GM10266 (cell line): ENCODE results near the gene KIAA1217.

ENCODE experiments used
- DNase-seq: peaks from one replicate; pipeline ENCODE4 v3.0.0; 2012; ENCODE audit errors: extremely low spot score
- TF ChIP-seq, protein P1 (sequence below): IDR thresholded peaks from 2 replicates; pipeline ENCODE4 v1.5.1; 2012; ENCODE audit warnings: mild to moderate bottlenecking, low read depth; ENCODE audit not compliant: control insufficient read depth, insufficient read depth; ENCODE audit errors: missing control alignments

KIAA1217 gene

DNA sequence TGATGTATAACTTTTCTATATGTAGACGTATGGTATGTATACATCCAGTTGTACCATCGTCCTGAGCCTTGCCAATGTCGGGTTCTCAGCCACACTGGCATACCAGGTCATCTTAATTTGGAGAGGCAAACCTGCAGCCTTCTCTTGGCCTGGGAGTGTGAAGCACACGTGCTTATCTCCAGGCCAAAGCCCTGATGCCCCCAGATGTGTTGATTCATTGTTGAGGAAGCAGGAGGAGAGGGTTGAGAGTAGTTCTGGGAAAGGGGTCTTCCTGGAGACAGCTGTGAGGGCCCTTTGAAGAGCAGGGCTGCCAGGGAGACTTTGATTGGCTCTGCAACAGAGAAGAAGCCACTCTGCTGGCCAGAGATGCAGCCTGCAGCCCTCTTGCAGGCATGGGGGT, 359.1 kb downstream of the KIAA1217 start:
- no peak for DNase-seq
- TF ChIP-seq, protein P1, sequence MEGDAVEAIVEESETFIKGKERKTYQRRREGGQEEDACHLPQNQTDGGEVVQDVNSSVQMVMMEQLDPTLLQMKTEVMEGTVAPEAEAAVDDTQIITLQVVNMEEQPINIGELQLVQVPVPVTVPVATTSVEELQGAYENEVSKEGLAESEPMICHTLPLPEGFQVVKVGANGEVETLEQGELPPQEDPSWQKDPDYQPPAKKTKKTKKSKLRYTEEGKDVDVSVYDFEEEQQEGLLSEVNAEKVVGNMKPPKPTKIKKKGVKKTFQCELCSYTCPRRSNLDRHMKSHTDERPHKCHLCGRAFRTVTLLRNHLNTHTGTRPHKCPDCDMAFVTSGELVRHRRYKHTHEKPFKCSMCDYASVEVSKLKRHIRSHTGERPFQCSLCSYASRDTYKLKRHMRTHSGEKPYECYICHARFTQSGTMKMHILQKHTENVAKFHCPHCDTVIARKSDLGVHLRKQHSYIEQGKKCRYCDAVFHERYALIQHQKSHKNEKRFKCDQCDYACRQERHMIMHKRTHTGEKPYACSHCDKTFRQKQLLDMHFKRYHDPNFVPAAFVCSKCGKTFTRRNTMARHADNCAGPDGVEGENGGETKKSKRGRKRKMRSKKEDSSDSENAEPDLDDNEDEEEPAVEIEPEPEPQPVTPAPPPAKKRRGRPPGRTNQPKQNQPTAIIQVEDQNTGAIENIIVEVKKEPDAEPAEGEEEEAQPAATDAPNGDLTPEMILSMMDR = no peak

DNA sequence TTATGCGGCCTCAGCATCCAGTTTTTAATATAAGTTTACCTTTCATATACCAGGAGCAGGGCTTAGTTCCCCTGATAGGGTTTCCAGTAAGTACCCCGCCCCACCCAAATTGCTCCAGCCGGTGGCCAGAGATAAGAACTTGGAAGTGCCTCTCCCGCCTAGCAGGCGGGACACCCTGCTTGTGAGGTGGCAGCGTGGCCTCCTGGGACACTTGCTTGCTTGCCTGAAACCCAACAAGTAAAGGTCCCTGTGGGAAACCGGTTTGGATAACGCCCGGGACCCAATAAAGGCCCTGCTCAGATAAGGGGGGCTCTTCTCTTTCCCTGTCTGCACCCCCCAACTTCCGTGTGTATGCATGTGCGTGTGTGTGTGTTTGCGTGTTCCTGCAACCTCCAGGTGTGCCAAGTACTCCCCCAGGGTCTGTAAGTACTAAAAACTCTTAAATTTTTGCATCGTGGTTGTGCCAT, 360.4 kb downstream of the KIAA1217 start:
- no peak for DNase-seq

DNA sequence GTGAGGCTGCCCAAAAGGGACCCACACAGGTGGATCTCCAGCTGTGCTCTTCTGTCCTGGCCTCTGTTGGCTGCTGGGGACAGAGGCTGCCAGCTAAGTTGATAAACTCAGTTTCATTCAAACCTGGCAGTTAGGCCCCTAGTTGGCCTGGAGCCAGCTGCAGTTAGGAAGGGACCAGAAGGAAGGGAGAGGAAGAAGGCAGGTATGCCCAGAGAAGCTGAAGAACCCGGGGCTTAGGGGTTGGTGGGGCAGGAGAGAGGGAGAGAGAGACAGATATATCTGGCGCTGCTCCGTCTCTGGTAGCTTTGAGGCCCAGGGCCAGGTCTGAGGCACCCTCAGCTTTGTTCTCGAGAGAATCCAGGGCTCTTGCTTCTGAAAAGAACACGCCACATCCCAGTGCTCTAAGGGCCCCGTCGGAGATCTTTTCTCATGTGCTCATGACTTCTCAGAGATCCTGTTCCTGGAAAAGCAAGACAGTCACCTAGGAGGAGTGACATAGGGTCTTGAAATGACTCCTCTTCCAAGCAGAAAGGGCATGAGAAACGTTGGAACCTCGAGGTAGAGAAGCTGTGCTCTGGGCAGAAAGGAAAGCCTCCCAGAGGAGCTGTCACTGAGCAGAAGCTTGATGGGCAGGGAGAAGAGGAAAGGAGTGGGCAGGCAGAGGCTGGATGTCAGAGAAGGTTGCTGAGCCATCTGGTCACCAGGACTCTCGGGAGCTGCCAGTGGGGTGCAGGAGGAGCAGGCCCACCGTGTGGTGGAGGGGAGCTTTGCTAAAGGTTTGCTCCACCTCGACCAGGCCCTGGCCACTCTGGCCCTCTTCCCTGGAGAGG, 361.1 kb downstream of the KIAA1217 start:
- no peak for DNase-seq
- TF ChIP-seq, protein P1 = no peak

More for the DNA sequence above, 360.4 kb downstream of the KIAA1217 start:
- TF ChIP-seq, protein P1 = no peak

DNA sequence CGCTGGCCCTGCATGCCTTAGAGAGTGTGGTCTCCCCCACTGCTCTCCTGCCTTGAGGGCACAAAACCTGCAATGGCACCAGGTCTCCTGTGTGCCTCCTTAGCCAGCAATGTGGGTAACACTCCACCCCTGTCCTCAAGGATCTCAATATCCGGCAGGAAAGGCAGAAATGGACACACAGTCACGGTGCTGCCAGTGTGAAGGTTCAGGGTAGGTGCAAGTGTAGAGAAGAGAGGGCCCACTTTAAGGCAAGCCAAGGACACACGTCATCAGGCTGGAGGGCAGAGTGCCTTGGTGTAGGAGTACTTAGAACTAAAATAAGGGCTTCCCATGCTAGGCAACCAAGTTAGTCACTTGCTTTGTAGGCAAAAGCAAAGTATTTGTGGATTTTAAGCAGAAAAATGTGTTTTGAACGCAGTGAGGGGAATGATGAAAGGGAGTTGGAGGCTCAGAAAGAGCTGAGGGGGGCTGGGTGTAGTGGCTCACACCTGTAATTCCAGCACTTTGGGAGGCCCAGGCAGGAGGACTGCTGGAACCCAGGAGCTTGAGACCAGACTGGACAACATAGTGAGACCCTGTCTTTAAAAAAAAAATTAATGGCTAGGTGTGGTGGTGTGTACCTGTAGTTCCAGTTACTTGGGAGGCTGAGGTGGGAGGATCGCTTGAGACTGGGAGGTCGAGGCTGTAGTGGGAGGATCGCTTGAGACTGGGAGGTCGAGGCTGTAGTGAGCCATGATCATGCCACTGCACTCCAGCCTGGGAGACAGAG, 361.9 kb downstream of the KIAA1217 start:
- no peak for DNase-seq
- TF ChIP-seq, protein P1 = no peak

DNA sequence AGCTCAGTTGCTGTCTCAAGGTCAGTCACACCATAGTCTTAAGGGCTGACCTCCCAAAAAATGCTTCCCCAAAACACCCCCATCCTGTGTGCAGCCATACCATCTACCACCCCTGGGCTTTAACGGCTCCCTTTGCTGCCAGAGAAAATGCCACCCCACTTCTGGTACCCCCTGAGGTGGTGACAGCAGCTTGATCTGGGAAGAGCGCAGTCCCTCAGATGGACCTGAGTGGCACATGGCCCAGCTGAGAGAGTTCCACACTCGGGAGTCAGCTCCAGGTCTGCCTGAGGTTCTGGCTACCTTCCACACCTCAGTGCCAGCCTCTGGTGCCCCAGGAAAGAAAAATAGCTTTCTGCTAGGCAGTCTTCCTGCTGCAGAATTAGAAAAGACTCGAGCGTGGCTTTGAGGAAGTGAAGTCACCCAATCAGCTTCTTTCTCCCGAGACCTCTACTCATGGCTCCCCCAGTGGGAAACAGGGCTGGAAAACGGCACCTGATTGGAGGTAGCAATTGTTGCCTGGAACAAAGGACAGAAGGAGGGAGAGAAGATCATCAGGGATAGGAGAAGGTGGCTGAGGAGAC, 363.0 kb downstream of the KIAA1217 start:
- TF ChIP-seq, protein P1 = no peak
- no peak for DNase-seq

DNA sequence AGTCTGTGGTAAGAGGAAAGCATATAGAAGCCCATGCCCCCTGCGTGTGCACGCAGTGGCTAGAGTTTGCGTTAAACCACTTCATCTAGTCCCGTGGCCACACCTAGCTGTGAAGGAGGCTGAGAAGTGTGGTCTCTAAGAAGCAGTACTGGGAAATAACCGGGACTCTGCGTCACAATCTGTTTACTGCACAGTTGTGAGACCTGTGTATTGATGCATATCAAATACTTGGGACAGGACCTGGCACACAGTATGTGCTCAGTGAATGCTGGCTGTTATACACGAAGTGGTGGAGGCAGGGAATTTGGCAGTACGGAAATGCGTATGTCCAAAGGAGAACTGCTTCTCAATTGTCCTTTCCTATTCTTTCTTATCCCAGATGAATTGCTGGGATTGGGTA, 365.2 kb downstream of the KIAA1217 start:
- TF ChIP-seq, protein P1 = no peak
- DNase-seq = no peak

DNA sequence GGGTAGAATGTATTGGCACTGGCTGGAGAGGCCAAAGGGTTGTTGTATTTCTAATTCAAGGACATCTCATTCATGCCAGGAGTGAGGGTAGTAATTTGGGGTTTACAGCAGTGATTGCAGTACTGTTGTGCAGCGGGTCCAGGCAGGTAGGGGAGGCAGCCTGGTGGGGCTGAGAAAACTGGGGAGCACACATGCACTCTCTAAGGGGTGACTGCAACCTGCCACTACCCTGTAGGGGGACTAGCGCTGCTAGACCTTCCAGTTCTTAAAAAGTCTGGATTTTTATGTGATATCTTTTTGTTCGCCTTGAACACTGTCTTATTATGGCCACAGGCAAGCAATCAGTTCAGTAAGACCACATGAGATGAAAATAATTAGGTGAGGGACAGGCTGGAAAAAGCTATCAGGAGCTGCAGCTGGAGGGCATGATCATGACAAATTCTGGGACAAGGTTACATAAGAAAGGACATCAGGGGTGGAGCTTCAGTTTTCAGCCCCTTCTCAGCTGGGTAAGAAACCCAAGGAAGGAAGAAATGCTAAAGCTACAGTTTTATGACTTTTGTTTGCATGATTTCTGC, 365.7 kb downstream of the KIAA1217 start:
- TF ChIP-seq, protein P1 = no peak

More for the DNA sequence above, 365.7 kb downstream of the KIAA1217 start:
- no peak for DNase-seq
